G401 (cell line): ENCODE measurements around the gene CMIP. TPM values are rescaled to one million over a fixed set of nuclear protein-coding genes. Genes with fewer than 3 reads are reported as not detected.

ENCODE experiments used
- DNase-seq: peaks from one replicate; pipeline ENCODE4 v3.0.0-alpha.2; 2015; ENCODE audit warnings: low spot score
- in situ Hi-C: cut with HindIII; loops from 2 replicates; pipeline ENCODE4 v1.10.0; 2016; ENCODE audit warnings: low sequenced_read_pairs, mixed read lengths
- total RNA-seq: library from RNA; depleted of rRNA; stranded (reverse); fragments of >200 nt; shearing (Covaris generic); gene quantifications from 2 replicates; pipeline ENCODE4 v1.2.3, GENCODE V29; 2014

The CMIP gene
- total RNA-seq, 1 experiment from 2014 or later: 8.6 TPM

DNA sequence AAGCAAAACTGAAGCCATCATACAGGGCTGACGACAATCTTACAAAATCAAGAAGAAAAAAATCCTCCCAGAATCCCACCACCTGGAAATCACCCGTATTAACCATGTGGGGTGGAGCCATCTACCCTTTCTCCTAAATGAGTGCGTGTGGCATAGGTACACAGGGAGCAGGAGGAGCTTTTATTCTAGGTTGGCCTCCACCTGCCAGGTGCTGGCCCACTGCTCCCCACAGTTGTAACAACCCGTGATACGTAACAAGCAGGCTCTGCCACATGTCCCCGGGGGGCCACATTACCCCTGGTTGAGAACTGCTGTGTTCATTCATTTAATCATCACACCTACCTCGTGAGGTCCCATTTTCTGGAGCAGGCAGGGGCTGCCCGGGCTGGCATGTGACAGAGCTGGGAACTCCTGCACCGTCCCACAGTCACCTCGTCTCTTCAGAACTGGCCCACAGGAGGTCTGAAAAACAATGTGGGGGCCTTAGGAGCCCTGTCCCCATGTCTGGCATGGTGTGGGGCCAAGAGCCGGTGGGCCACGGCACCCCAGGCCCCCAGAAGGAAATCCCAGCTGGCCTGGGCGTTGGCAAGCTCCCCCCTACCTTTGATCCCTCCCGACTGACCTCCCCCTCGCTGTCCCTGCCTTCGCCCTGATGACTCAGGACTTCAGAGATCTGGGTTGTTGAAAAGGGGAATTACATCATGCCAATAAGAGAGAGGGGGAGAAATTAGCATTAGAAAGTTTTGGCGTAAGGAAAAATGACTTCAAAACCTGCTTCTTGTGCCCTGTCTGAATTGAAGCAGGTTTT, 12.9 kb downstream of the CMIP start:
- in situ Hi-C loops: no loop called here

GRCh38 chr16:81458149-81458669, 13.6 kb downstream of the CMIP start:
- in situ Hi-C loops: no loop called here
- DNase-seq: no peak

More for the DNA sequence above, 12.9 kb downstream of the CMIP start:
- DNase-seq: no peak

- in situ Hi-C loops: no loop called here
- no peak for DNase-seq
Observed at GRCh38 chr16:81458827-81459598, 14.4 kb downstream of the CMIP start.

DNA sequence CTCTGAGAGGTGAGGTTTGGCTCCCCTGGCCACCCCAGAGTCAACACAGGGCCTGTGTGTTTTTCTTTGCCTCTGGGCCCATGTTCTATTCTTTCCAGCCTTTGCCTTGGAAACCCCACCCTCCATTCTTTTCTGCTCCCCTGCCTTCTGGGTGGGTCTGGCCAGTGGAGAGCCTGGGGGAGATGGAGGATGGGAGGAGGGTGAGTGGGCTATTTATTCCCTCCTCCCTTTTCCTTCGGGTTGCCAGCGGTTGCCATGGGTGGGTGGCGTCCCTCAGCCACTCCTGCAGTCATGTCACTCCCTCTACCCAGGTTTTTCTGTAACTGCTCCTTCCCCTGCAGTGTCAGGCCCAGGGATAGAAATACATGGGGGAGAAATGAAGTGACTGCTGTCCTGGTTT, 15.5 kb downstream of the CMIP start:
- in situ Hi-C loops: no loop called here
- no peak for DNase-seq

- DNase-seq: no peak
- in situ Hi-C loops: no loop called here
Observed at GRCh38 chr16:81461243-81461642, 16.6 kb downstream of the CMIP start.

DNA sequence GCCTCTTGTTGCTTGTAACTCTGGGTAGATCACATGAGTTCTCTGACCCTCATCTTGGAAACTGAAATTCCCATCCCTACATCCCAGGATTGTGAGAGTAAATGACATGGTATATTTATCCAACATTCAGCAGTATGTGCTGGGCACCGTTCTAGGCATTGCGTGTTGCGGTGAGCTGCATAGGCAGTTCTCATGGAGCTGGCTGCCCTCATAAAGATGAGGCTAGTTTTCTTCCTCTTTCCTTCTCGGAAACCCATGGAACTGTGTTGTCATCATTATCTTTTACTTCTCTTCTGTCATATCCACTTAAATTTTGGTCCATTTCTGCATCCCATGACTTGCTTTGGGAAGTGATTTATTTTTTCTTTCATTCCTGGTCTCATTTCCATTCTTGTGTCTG, 17.2 kb downstream of the CMIP start:
- no peak for DNase-seq
- in situ Hi-C loops: no loop called here

DNA sequence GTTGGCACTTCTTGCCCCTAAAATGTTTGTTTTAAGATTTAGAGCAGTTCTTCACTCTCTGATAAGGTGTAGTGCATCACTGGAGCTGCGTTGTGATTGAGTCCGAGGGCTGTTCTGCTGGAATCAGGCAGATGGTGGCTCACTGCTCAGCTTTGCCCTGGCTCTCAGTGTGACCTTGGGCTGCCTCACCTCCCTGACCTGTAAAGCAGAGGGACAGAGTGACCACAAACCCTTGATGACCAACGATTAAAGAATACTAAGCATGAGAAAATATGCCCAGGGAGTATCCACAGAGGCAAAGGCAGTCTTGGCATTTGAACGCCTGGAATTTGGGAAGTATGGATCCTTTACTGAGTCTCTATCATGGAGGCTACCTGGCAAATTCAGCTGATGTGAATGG, 18.1 kb downstream of the CMIP start:
- DNase-seq: no peak

GRCh38 chr16:81463296-81463890, 18.8 kb downstream of the CMIP start:
- in situ Hi-C loops: no loop called here
- DNase-seq: no peak

More for the DNA sequence above, 18.1 kb downstream of the CMIP start:
- in situ Hi-C loops: no loop called here

DNA sequence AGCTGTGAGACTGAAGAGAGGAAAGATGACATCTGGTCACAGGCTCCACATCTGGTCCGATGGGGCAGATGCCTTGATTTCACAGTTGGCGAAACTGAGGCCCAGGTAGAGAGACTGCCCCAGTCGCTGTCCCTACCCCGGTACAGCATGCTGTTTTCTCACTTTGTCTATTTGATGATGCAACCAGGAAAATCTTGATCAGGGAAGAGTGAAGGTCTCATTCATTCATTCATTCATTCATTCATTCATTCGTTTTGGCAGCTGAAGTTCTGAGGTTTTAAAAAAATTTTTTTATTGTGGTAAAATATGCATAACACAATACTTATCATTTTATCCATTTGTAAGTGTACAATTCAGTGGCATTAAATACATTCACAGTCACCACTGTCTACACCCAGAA, 19.7 kb downstream of the CMIP start:
- DNase-seq: no peak
- in situ Hi-C loops: no loop called here

- DNase-seq: no peak
- in situ Hi-C loops: no loop called here
Observed at GRCh38 chr16:81465375-81465943, 20.9 kb downstream of the CMIP start.

DNA sequence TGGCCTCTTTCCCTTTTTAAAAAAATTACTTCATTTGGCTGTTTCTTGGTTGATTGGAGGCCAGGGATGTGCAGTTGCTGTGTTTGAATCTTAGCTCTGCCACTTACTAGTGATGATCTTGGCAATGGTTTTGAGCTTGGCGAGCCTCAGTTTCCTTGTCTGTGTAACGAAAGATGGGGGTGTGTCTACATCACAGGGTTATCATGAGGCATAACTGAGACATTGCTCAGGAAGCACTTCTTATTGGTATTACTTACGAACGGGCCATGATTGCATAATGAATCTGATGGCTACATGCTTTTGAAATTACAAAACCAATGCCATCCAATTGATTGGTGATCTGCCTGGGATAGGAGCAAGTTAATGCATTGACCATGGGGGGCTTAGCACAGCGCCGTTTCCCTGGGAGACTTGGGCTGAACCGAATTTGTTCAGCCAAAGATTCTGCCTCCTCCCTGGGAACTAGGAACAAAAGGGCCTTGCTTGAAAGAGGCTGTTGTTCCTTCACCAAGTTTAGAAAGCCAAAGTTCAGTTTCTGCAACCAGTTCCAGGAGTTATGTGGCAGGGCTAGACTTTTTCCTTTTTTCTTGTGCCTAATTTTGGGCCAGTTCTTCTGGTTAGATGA, 21.9 kb downstream of the CMIP start:
- in situ Hi-C loops: no loop called here
- peak; percentile 23 for DNase-seq

GRCh38 chr16:81467072-81467471, 22.5 kb downstream of the CMIP start:
- in situ Hi-C loops: no loop called here
- DNase-seq: no peak

- in situ Hi-C loops: no loop called here
- DNase-seq: no peak
Observed at GRCh38 chr16:81467815-81468214, 23.2 kb downstream of the CMIP start.

- no peak for DNase-seq
- in situ Hi-C loops: no loop called here
Observed at GRCh38 chr16:81468269-81468902, 23.8 kb downstream of the CMIP start.

- in situ Hi-C loops: no loop called here
- no peak for DNase-seq
Observed at GRCh38 chr16:81469183-81469677, 24.6 kb downstream of the CMIP start.

GRCh38 chr16:81469710-81470535, 25.3 kb downstream of the CMIP start:
- in situ Hi-C loops: no loop called here
- no peak for DNase-seq

GRCh38 chr16:81470796-81471636, 26.4 kb downstream of the CMIP start:
- in situ Hi-C loops: no loop called here
- no peak for DNase-seq
